AG04449 (cell line): ENCODE data around the gene COQ10A.

Experiments used
- CTCF ChIA-PET: fragments of 350-600 bp; formaldehyde crosslinking; extraction: SDS; loops from one replicate; lab custom pipeline; 2021; ENCODE audit warnings: antibody characterized with exemption; lab: Yijun Ruan, JAX
- POLR2A ChIA-PET: fragments of 400-600, 350-600 bp; formaldehyde crosslinking; extraction: SDS; loops from one replicate; lab custom pipeline; 2020; ENCODE audit warnings: antibody characterized with exemption, inconsistent platforms; lab: Yijun Ruan, JAX
- DNase-seq: peaks from one replicate; pipeline ENCODE4 v3.0.0-alpha.2; 2010; ENCODE audit warnings: low read depth, low spot score
- H3K4me3 ChIP-seq: 2 replicates; pipeline ENCODE4 v1.5.1; 2011; ENCODE audit warnings: low read depth, mild to moderate bottlenecking, control low read depth, low read length
- CTCF ChIP-seq: IDR thresholded peaks from one replicate; pipeline ENCODE4 v1.5.1; 2011; ENCODE audit warnings: mild to moderate bottlenecking, moderate library complexity, low read length, control low read depth, inconsistent platforms; ENCODE audit not compliant: insufficient read depth; ENCODE audit errors: missing control alignments

COQ10A gene

GRCh38 chr12:56248711-56249110, 18.0 kb upstream of the COQ10A start:
- CTCF ChIA-PET: interaction anchor here (0.8 to 4.6 kb wide), 5 partner anchors 9 to 59 kb away, joined by 3 to 52 read pairs (median 3); partner anchors contain the start of genes ANKRD52 and SMARCC2
- no peak for TF ChIP-seq CTCF
- POLR2A ChIA-PET: interaction anchor here (0.6 to 4.1 kb wide), 3 partner anchors 8 to 14 kb away, joined by 3 to 21 read pairs (median 15); no protein-coding TSS in a partner anchor
- DNase-seq: no peak
- H3K4me3 ChIP-seq: no peak overlapping the region

GRCh38 chr12:56252649-56253048, 14.1 kb upstream of the COQ10A start:
- no peak overlapping the region for H3K4me3 ChIP-seq
- CTCF ChIA-PET: interaction anchor here (0.7 to 9.8 kb wide), 6 partner anchors 9 to 62 kb away, joined by 3 to 72 read pairs (median 4); partner anchors contain the start of genes COQ10A, RNF41 and SMARCC2
- no peak for DNase-seq
- POLR2A ChIA-PET: interaction anchor here (0.5 to 1.2 kb wide), 3 partner anchors 10 to 92 kb away, joined by 3 to 5 read pairs (median 3); partner anchors contain the start of gene RNF41
- no peak for TF ChIP-seq CTCF

GRCh38 chr12:56253091-56253490, 13.7 kb upstream of the COQ10A start:
- TF ChIP-seq CTCF: no peak
- DNase-seq: no peak
- CTCF ChIA-PET: interaction anchor here (0.7 to 9.8 kb wide), 4 partner anchors 8 to 62 kb away, joined by 3 to 72 read pairs (median 8); partner anchors contain the start of genes COQ10A and SMARCC2
- no peak overlapping the region for H3K4me3 ChIP-seq
- POLR2A ChIA-PET: interaction anchor here (0.7 kb wide), 1 partner anchor 31 kb away, joined by 3 read pairs; the partner anchor contains the start of gene RNF41

- DNase-seq: no peak
- ChIA-PET CTCF (interaction anchor here (1.4 to 9.8 kb wide), 12 partner anchors 8 to 105 kb away, joined by 3 to 87 read pairs (median 20); partner anchors contain the start of genes COQ10A, RNF41, SLC39A5 and SMARCC2), POLR2A (interaction anchor here (0.6 to 3.3 kb wide), 4 partner anchors 8 to 209 kb away, joined by 3 to 19 read pairs (median 9); partner anchors contain the start of gene RNF41)
- TF ChIP-seq CTCF: no peak
- H3K4me3 ChIP-seq: no peak overlapping the region; the same call in 1 of the 2 replicates
Measured at GRCh38 chr12:56255671-56256070, 11.1 kb upstream of the COQ10A start.

- POLR2A ChIA-PET: interaction anchor here (1.0 to 3.3 kb wide), 5 partner anchors 9 to 67 kb away, joined by 3 to 19 read pairs (median 8); partner anchors contain the start of genes RNF41 and SMARCC2
- no peak for DNase-seq
- CTCF ChIA-PET: interaction anchor here (0.7 to 9.8 kb wide), 16 partner anchors 9 to 207 kb away, joined by 3 to 87 read pairs (median 16); partner anchors contain the start of genes COQ10A, RNF41, SLC39A5 and SMARCC2
- peak overlapping the region; percentile 80 for H3K4me3 ChIP-seq
- peak; percentile 21 for TF ChIP-seq CTCF
Measured at GRCh38 chr12:56256326-56256960, 10.3 kb upstream of the COQ10A start.
